RPMI7951 (cell line): ENCODE measurements around the gene CPLX1. TPM values are rescaled to one million over a fixed set of nuclear protein-coding genes. Genes with fewer than 3 reads are reported as not detected.
"Not testable (repeated sequence)": the region's sequence is repeated elsewhere in the genome, so short reads cannot be mapped to it uniquely, and the experiment has no call there.

Source experiments
- DNase-seq: peaks from one replicate; pipeline ENCODE4 v3.0.0-alpha.2; 2012; ENCODE audit warnings: low read depth
- total RNA-seq: library from RNA; depleted of rRNA; stranded (reverse); fragments of >200 nt; shearing (Covaris generic); gene quantifications from 2 replicates; pipeline ENCODE4 v1.2.3, GENCODE V29; 2014

The CPLX1 gene
- total RNA-seq, 1 experiment from 2014 or later: not detected

DNA sequence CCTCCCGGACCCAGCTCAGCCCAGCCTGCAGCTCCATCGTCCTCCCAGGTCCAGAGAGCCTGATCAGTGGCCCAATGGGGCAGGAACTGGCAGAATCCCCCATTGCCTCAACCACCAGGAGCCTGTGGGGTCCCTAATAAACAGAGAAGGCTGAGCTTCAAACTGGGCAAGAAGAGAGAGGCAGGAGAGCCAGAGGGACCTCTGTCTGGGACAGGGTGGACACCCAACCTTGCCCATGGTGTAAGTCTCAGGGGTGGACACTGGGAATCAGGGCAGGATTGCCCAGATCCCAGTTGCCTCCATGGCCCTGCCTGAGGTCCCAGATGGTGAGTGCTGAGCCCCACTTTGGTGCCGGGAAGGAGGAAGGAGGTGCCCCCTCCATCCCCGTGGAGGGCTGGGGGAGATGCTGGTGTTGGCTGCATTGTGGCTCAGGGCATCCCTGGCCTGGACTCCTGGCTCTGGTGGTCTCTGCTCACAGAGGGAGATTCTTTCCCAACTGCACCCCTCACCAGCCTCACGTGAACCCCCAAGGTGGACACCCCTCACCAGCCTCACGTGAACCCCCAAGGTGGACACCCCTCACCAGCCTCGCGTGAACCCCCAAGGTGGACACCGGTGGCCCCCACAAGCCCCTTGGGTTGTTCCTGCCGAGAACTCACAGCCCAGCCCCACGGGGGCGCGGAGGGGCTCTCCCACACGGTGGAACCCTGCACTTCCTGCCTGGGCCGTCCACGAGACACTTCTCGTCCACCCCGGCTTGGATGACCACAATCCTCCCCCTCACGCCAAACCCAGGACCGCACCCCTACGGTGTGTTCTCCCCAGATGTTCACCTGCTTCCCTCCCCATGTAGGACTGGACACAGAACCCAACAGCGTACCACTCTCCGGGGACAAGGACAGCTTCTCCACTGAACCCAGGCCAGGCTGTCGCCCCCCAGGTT is 5.4 kb downstream of the CPLX1 start:
- no peak for DNase-seq

DNA sequence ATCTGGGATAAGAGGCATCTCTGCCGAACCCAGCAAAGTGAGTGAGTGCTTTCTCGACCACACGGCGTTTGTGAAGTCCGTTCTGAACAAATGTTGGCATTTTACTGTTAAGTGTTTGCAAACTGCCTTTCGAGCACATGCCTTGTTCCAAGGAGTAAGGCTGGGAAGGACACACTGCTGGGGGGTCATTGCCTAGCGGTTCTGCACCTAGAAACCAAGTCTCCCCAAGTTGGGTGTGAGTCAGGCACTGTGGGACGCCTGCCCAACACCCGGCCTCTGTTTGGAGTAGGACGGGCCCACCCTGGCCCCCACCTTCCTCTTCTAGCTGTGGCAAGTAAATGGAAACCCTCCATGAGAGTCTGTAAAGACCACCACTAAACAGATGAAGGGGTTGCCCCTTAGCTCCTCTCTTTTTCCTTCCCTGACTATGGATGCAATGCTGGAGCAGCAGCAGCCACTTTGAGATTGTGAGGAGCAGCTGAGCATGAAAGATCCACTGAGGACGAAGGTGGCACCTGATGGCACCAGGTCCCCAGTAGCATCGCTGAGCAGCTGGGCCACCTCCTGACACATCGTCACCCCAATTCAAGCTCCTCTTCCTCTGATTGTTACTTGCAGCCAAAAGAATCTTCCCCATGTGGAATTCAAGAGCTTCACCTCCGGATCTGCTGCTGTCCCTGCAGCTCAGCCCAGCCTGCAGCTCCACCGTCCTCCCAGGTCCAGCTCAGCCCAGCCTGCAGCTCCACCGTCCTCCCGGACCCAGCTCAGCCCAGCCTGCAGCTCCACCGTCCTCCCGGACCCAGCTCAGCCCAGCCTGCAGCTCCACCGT is 6.3 kb downstream of the CPLX1 start:
- DNase-seq: no peak

DNA sequence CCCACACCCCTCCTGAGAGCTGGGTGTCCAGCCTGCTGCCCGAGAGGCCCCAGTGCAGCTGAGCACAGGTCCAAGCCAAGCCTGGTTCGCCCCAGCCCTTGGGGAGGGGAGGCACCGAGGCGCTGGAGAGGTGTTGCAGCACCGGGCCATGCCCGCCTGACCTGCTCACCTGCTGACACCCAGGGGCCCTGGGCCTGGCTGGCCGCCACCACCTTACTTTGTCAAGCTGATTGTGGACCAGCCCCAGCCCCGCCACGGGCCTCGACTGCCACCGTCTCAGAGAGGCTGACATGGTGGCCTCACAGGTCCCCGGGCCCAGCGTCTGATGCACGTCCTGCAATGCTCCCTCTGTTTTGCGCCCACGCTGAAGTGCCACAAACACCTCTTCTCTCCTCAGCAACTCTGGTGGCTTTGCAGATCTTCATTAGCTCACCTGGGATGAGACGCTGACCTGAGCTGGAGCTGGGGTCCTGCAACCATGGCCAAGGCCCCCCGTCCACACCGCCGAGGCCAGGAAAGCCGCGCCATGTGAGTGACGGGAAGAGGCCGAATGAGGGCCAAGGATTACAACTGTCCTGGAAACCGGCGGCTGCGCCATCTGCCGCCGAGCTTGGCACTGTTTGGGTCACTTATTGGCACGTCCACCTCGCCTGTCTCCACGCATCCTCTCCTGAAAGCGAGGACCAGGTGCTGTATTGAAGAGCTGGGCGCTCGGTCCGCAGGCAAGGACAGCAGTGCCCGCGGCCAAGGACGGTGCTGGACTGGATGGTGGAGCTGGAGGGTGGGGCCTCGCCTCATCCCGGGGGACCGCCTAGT is 7.6 kb downstream of the CPLX1 start:
- no peak for DNase-seq

DNA sequence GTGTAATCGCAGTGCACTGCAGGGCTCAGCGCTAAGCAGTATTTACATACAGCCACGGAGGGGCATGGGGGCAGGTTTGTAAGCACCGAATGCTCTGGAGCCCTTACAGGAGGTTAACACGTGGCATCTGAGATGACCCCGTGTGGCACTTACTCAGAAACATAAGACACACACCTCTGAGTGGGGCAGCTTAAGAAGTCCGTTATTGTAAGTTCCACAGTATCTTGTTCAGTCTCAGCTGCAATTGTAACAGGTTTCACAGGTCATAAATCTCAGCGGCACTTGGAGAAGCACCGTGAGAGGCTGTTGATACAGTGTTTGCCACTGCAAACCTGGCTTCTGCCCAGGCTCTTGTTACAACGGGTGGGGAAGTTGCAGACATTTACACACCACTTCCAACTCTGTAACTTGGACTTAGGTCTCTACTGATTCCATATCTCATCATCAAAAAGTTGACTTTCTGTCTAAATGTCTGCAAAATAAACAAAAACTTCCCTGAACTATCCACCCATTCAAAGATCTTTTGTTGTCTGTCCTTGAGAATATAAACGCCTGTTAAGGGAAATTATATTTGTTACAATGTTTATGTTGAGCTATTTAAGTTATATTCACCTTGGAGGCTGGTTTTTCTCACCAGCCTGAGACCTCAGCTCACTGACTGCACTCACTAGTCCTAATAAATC is 10.3 kb downstream of the CPLX1 start:
- DNase-seq: no peak

DNA sequence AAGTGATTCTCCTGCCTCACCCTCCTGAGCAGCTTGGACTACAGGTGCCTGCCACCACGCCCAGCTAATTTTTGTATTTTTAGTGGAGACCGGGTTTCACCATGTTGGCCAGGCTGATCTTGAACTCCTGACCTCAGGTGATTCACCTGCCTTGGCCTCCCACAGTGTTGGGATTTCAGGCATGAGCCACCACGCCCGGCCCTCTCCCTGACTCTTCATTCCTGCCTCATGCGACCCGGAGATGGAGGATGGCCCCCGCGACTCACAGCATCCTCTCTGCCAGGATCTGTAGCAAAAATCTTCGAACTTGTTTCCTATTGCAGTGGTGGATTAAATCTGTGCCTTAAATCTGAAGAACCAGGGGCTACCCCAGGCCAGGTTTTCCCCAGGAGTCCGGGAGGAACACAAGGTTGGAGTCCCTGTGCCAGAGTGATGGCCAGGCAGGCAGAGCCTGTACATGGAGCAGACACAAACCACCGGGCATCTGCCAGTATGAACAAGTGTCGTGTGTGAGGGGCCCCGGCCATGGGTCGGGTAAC is 11.5 kb downstream of the CPLX1 start:
- DNase-seq: no peak

DNA sequence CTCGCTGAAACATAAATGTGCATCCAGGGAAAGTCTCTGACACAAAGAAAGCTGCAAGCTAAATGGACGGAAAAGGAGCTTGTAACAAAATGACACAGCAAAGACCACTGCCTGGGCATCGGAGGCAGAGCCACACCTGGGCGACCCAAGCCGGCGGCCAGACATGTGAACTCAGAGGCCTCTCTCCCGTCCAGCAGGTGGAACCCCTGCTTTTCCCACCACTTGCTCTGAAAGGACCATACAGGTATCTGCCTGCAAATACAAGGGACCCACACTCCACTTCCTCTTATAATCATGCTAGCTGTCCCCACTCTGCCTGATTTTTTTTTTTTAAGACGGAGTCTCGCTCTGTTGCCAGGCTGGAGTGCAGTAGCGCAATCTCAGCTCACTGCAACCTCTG is 12.0 kb downstream of the CPLX1 start:
- no peak for DNase-seq

DNA sequence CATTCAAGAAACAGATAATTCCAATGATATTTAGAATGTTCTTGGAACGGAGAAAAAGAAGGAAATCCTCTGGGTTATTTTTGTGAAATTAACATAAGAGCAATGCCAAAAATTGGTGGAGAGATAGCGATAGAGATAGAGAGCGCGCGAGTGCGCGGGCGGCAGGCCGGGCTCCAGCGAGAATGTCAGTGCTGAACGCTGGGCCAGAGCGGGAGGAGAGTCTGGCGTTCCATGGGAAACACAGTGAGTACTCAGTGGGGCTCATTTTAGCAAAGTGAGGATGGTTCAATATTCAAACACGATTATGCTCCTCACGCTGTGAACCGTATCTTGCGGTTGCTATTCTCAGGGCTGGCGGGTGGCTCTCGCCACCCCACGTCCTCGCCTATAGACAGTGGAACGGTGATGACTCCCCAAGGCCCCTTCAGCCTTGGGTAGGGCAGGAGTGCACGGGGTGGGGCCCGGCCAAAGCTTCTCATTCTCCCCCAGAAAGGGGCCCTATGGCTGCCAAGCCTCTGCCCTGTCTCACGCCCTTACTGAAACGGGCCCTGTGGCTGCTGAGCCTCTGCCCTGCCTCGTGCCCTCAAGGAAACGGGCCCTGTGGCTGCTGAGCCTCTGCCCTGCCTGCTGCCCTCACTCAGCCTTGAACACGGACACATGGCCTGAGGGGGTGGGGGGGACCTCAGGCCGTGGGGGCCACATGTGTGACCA is 16.9 kb downstream of the CPLX1 start:
- DNase-seq: no peak

DNA sequence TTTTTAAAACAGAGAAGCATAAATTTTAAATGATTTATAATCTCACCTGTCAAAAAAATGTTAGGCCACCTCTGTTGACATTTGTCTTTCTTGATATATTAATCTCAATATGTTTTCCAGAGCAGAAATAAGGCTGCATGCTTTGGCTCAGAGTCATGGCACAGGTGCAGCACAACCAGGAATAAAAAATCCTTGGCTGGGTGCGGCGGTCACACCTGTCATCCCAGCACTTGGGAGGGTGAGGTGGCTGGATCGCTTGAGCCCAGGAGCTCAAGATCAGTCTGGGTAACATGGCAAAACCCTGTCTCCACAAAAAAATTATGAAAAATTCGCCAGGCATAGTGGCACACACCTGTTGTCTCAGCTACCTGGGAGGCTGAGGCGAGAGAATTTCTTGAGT is 18.1 kb downstream of the CPLX1 start:
- no peak for DNase-seq

DNA sequence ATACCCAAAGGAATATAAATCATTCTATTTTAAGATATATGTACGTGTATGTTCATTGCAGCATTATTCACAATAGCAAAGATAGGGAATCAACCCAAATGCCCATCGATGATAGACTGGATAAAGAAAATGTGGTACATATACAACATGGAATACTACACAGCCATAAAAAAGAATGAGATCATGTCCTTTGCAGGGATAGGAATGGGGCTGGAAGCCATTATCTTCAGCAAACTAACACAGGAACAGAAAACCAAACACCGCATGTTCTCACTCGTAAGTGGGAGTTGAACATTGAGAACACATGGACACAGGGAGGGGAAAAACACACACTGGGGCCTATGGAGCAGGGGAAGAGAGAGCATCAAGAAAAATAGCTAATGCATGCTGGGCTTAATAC is 18.9 kb downstream of the CPLX1 start:
- DNase-seq: not testable (repeated sequence)

DNA sequence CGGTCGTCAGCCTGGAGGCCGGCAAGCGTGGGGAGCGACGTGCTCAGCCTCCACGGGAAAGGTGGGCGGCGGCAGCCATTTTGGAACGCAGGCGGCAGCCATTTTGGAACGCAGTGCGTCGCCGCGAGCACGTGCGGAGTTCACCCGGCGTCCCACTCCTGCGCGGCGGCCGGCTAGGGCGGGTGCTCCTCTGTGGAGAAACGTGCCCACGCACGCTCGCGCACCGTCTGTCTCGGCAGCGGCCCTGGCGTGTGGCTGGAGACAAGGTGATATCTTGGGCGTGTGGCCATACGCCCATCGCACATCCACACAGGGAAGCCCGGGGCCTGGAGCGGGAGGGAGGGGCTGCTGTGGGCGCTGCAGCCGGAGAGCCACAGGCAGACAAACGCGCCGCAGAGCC is 21.1 kb downstream of the CPLX1 start:
- no peak for DNase-seq

DNA sequence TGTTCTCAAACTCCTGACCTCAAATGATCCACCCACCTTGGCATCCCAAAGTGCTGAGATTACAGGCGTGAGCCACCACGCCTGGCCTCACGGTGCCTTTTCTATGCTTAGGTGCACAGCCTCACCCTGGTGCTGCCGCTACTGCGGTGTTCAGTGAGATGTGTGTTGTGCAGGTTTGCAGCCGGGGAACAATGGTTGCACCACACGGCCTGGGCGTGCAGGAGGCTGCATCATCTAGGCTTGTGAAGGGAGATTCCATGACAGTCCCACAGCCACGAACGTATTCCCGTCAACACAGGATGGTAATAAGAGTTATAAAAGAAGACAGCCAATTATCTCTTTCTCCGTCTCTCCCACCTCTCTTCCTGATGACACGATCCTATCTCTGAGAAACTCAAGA is 22.0 kb downstream of the CPLX1 start:
- no peak for DNase-seq

DNA sequence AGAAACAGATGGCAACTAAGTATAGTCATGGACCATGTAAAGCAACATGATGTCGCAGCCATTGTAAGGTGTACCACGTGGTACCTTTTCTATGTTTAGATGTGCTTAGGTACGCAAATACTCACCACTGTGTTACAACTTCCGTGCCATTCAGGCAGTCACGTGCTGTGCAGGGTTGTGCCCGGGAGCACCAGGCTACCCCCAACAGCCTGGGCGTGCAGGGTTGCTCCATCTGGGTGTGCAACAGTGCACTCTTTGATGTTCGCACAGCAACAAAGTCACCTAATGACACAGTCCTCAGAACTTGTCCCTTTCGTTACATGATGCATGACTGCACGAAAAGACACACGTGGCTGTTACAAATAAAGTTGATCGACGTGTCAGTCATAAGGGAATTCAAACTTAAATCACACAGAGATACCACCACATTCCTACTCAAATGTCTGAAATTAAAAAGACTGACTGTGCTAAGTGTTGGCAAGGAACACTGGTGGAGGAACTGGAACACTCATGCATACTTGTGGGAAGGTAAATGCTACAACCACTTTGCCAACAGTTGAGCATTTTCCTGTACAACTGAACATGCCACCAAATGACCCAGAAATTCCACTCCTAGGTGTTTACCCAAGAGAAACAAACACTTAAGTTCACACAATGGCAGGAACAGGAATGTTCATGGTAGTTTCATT is 24.3 kb downstream of the CPLX1 start:
- no peak for DNase-seq

DNA sequence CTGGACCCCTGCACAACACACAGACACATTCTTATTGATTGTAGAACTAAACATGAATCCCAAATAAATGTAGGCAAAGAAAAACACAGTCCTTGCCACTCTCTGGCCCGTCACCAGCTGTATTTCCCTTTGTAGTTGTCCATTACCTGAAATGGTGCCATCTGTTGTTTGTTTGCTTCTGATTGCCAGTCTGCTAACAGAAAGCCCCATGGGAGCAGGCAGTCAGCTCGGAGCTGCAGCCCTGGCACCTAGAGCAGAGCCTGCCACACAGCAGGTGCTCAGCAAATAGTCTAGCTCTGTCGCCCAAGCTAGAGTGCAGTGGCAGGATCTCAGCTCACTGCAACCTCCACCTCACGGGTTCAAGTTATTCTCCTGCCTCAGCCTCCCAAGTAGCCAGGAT is 28.9 kb downstream of the CPLX1 start:
- DNase-seq: no peak

DNA sequence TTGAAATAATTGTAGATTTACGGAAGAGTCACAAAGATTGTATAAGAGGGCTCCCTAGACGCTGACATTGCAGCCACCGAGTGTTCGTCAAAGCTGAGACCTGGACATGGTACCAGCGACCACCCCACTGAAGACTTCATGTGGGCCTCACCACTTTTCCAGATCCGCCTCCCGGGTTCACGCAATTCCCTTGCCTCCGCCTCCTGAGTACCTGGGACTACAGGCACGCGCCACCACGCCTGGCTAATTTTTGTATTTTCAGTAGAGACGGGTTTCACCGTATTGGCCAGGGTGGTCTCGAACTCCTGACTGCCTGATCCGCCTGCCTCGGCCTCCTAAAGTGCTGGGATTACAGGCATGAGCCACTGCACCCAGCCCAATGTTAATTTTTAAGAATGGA is 29.7 kb downstream of the CPLX1 start:
- no peak for DNase-seq

DNA sequence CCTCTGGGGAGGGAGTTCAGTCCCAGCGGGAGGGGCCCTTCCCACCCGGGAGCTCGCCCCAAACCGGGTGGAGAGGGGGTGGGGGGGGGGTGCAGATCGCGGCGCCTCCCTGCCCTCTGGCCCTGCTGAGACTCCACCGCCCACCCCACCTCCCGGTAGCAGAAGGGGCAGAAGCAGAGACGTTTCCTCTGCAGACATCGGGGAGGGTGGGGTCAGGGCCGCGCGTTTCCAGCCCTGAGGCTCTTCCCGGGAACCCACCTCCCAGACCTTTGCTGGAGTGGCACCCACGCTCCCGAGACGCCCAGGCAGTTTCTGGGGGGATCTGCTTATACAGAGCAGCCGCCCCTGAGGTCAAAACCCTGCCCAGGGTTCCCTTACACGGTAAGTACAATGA is 30.2 kb downstream of the CPLX1 start:
- DNase-seq: no peak

DNA sequence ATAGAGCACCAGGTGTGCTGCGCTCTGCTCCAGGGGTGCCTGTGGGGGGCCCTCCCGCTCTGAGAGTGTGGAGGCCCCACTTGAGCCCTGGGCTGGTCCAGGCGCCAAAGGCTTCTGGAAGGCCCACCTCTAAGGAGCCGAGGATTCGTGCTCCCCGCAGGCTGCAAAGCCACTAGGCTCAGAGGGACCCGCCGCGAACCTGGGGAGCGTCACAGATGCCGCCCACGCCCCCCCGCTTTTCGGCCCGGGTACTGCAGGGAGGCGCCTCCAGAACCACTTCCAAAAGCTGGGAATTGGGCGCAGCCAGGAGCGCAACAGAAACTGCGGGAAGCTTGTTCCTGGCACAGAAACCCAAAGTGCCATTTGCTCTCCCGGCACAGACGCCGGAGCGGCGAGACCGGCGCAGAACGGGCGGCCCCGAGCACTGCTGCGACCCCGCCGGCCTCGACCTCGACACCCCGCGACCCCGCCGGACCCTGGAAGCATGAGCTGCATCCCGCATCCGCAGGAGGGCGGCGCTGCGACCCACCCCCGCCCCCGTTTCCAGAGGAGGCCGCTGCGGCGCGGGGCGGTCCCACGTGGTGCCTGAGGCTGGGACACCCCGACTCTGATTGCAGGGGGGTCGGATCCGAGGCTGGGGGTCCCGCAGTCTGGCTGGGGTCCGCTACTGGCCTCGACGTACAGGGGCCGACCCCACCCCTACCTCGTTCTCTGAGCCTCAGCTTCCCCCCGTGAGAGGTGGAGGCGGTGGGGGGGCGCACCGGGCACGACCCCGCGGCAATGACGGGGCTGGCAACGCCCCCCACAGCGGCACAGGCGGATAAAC is 30.8 kb downstream of the CPLX1 start:
- DNase-seq: no peak

DNA sequence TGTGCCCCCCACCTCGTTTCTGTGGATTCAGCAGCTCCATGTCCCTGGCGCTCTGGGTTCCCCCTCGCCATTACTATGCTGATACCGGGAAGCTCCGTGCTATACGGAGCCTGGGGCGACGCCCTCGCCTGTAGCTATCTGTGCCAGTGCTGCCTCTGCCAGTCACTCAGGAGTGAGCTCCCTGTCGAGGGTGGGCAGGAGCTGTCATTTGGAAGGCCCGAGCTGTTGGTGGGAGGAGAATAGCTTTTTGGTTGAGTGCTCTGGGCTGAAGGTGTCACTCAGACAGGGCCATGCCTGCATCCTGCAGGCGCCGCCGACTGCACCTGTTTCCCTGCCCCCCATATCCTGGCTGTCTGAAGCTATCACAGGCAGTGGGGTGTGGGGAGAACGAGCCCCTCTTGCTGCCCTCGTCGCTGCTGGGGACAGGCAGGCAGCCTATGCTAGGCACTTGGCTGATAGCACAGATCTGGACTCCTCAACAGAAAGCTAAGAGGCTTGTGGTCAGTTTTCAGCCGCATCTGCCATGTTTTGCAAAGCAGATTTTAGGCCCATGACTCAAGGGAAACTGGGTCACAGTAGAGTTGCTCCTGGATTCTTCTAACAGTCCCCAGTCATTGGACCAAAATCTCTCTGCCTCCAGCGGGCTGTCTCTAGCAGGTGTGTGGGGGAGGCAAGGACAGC is 31.8 kb downstream of the CPLX1 start:
- DNase-seq: no peak

DNA sequence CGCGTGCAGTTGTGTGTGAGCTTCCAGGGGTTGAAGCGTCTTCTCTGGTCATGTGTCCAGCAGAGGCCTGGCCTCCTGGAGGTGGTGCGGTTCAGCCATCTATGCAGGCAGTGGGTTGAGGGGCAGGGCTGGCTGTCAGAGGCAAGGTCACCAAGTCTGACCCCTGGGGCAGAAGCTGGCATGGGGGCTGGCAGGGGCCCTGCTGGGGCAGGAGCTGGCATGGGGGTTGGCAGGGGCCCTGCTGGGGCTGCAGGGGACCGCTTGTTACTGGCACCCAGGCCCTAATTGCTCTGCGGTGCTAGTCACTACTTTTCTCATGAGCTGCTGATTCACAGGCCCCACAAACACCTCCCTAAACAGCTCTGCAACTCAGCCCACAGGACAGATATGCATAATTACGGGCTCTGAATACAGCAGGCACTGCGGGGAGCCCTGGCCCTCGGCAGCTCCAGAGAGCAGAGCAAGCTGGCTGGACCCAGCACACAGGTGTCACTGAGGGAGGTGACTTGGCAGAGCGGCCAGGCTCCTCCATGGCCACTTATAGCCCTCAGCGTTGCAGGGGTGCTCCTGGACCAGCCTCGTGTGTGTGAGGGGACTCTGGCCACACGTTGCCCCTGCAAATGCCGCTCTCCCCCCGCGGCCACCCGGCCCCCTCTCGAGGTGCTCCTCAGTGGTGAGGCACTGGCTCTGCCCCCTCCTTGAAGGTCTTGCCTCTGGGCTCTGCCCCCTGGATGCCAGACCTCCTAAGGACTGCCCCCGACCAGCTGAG is 32.7 kb downstream of the CPLX1 start:
- no peak for DNase-seq
